HUES6 (cell line): ENCODE data around the gene KRT13.

ENCODE experiments used
- H3K27ac ChIP-seq: 2 replicates; pipeline ENCODE4 v1.7.0; 2013; ENCODE audit warnings: low read depth, mild to moderate bottlenecking, low read length, inconsistent platforms
- H3K27me3 ChIP-seq: 2 replicates; pipeline ENCODE4 v1.6.1; 2013; ENCODE audit warnings: low read length; ENCODE audit not compliant: control insufficient read depth, insufficient read depth
- H3K36me3 ChIP-seq: 2 replicates; pipeline ENCODE4 v1.6.1; 2013; ENCODE audit warnings: low read length; ENCODE audit not compliant: control insufficient read depth, insufficient read depth
- H3K4me1 ChIP-seq: 2 replicates; pipeline ENCODE4 v1.6.1; 2013; ENCODE audit warnings: low read length; ENCODE audit not compliant: control insufficient read depth, insufficient read depth
- H3K4me3 ChIP-seq: 2 replicates; pipeline ENCODE4 v1.5.1; 2013; ENCODE audit warnings: low read depth, low read length
- H3K9ac ChIP-seq: one replicate; pipeline ENCODE4 v1.6.1; 2013; ENCODE audit warnings: mild to moderate bottlenecking, low read length
- H3K9me3 ChIP-seq: 2 replicates; pipeline ENCODE4 v1.6.1; 2013; ENCODE audit warnings: low read depth, low read length; ENCODE audit not compliant: control insufficient read depth, insufficient read depth

Gene KRT13

DNA sequence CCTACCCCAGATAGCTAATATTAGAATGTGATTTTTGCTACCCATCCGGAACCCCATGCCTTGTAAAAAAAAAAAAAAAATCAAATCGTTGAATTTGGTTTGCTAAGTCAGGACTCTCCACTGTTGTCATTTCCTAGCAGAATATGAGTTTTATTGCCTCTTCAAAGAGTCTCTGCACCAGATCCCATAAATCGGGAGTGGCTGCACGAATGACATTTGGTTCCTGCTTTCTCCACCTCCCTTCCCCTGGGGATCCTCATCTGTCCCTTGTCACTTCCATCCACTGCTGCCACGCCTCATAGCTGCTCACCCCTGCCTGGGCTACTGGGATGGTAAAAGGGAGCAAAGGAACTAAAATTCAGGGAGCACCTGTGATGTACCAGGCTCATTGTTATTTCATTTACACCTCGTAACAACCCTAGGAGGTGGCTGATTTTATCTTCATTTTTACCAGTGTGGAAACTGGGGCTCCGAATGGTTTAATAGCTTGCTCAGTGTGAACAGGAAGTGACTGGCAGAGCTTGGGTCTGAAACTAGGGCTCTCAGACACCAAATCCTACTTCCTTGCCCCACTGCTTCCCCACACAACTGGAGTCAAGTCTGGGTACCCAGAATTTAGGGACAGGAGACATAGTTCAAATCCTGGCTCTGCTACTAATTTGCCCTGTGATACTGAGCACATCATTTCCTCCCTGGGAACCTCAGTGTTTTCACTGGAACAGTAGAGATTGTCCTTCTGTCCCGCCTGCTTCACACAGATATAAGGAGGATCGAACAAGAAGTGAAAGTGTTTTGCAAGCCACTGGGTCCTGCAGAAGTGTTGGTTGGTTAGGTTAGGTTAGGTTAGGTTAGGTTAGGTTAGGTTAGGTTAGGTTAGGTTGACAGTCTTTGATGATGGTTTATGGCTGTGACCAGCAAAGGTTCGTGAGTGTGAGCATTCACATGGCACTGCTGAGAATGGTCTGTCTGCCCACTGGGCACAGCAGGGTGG, 15.1 kb downstream of the KRT13 start:
- no peak overlapping the region for H3K9ac ChIP-seq
- no peaks in the 10 kb centered on the region for H3K36me3 ChIP-seq
- H3K4me1 ChIP-seq = no peaks in the 10 kb centered on the region; the same call in 1 of the 2 replicates
- no peaks in the 10 kb centered on the region for H3K9me3 ChIP-seq
- no peak overlapping the region for H3K4me3 ChIP-seq
- H3K27ac ChIP-seq = no peak overlapping the region
- peaks cover 9% of the 10 kb centered on the region for H3K27me3 ChIP-seq

- no peak within 1 kb of the TSS for H3K4me3 ChIP-seq
- H3K27ac ChIP-seq = no peak within 1 kb of the TSS
- peaks cover 9% of the 10 kb centered on the region for H3K27me3 ChIP-seq
- H3K36me3 ChIP-seq = no peaks in the 10 kb centered on the region
- no peaks in the 10 kb centered on the region; the same call in 1 of the 2 replicates for H3K4me1 ChIP-seq
- no peaks in the 10 kb centered on the region for H3K9me3 ChIP-seq
- H3K9ac ChIP-seq = no peak within 1 kb of the TSS
Observed at GRCh38 chr17:41489531-41489930, 15.9 kb downstream of the KRT13 start, which contains the start of gene KRT36. Gene KRT36 (minus strand): TSS chr17:41489910. CDS start chr17:41489864, 46 bp downstream.

DNA sequence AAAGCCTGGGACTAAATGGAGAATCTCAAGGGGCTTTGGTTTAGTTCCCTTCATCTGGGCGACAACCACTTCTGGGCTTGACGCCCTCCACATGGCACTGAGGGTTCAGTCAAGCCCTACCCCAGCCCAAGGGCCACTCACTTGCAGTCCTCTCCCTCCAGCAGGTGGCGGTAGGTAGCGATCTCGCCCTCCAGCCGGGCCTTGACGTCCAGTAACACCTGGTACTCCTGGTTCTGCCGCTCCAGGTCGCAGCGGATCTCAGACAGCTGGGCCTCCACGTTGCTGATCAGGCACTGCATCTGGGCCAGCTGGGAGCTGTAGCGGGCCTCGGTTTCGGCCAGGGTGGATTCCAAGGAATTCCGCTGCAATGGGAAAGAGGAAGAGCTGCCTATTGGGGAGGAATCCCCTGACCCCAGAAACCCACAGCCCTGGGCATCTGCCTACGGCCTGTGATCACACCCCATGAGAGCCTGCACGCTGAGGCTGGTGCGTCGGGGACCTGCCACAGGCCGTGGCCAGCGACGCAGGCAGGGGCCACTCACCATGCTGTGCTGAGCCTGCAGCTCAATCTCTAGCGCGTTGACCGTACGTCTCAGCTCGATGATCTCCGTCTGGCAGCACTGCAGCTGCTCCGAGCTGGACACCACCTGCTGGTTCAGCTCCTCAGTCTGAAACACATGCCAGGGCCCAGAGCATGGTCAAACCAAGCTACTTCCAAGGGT, 18.4 kb downstream of the KRT13 start:
- Histone ChIP-seq H3K27me3 (peaks cover 9% of the 10 kb centered on the region), H3K4me1 (no peaks in the 10 kb centered on the region), H3K27ac (no peak overlapping the region), H3K36me3 (no peaks in the 10 kb centered on the region), H3K9me3 (no peaks in the 10 kb centered on the region), H3K4me3 (no peak overlapping the region), H3K9ac (no peak overlapping the region)

- H3K27me3 ChIP-seq = peaks cover 9% of the 10 kb centered on the region
- no peak overlapping the region for H3K27ac ChIP-seq
- no peaks in the 10 kb centered on the region for H3K4me1 ChIP-seq
- no peaks in the 10 kb centered on the region for H3K9me3 ChIP-seq
- no peak overlapping the region for H3K4me3 ChIP-seq
- no peaks in the 10 kb centered on the region for H3K36me3 ChIP-seq
- no peak overlapping the region for H3K9ac ChIP-seq
Observed at GRCh38 chr17:41486316-41486715, 19.1 kb downstream of the KRT13 start.

- Histone ChIP-seq H3K9me3 (no peaks in the 10 kb centered on the region), H3K36me3 (no peaks in the 10 kb centered on the region), H3K4me3 (no peak overlapping the region), H3K27ac (no peak overlapping the region), H3K27me3 (peaks cover 9% of the 10 kb centered on the region), H3K9ac (no peak overlapping the region), H3K4me1 (no peaks in the 10 kb centered on the region)
Observed at GRCh38 chr17:41484920-41485904, 20.2 kb downstream of the KRT13 start.

- no peaks in the 10 kb centered on the region for H3K9me3 ChIP-seq
- no peaks in the 10 kb centered on the region for H3K36me3 ChIP-seq
- no peak overlapping the region for H3K27ac ChIP-seq
- H3K4me1 ChIP-seq = no peaks in the 10 kb centered on the region
- H3K9ac ChIP-seq = no peak overlapping the region
- peaks cover 9% of the 10 kb centered on the region for H3K27me3 ChIP-seq
- H3K4me3 ChIP-seq = no peak overlapping the region
Observed at GRCh38 chr17:41483991-41484826, 21.2 kb downstream of the KRT13 start.

- Histone ChIP-seq H3K9me3 (no peaks in the 10 kb centered on the region), H3K36me3 (no peaks in the 10 kb centered on the region), H3K9ac (no peak overlapping the region), H3K27ac (no peak overlapping the region), H3K4me1 (no peaks in the 10 kb centered on the region), H3K4me3 (no peak overlapping the region), H3K27me3 (peaks cover 9% of the 10 kb centered on the region)
Observed at GRCh38 chr17:41483531-41483930, 21.9 kb downstream of the KRT13 start.

DNA sequence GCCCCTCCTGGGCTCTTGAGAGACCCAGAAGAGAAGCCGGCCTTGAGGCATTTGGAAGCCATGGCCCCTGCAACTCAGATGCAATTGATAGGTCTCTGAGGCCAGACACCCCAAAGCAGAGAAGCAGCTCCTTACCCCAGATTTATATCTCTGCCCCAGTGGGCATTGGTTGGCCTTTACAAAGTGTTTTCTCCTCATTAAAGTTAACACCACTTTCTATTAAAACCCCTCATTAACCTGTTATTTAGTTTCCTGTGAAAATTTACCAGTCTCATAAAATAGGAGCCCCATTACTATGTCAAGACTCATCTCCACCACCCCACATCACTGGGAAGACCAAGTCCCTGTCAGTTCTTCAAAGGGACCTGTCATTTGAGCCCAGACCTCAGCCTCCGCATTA, 24.4 kb downstream of the KRT13 start, which contains the start of gene KRT35:
Gene KRT35 (minus strand): TSS at position 116 of the 400 bp plus-strand sequence. CDS start 54 bp downstream, at position 62.
- Histone ChIP-seq H3K4me1 (no peaks in the 10 kb centered on the region), H3K9ac (no peak within 1 kb of the TSS), H3K27ac (no peak within 1 kb of the TSS), H3K27me3 (no peaks in the 10 kb centered on the region), H3K4me3 (no peak within 1 kb of the TSS), H3K9me3 (no peaks in the 10 kb centered on the region), H3K36me3 (no peaks in the 10 kb centered on the region)

DNA sequence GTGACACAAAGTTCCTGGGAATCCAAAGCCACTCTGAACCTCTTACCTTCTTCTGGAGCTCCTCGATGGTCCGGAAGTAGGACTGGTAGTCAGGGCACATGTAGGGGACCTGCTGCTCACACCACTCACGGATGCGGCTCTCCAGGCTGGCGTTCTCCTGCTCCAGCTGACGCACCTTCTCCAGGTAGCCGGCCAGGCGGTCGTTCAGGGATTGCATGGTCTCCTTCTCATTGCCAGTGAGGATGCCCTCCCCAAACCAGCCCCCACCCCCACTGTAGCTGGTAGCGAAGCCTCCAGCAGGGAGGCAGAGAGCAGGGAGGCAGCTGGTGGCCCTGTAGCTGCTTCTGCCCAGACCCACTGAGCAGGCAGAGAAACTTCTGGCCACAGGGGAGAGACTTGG, 24.8 kb downstream of the KRT13 start:
- H3K36me3 ChIP-seq = no peaks in the 10 kb centered on the region
- H3K27ac ChIP-seq = no peak overlapping the region
- no peaks in the 10 kb centered on the region for H3K27me3 ChIP-seq
- no peaks in the 10 kb centered on the region for H3K4me1 ChIP-seq
- H3K9me3 ChIP-seq = no peaks in the 10 kb centered on the region
- no peak overlapping the region for H3K9ac ChIP-seq
- H3K4me3 ChIP-seq = no peak overlapping the region

DNA sequence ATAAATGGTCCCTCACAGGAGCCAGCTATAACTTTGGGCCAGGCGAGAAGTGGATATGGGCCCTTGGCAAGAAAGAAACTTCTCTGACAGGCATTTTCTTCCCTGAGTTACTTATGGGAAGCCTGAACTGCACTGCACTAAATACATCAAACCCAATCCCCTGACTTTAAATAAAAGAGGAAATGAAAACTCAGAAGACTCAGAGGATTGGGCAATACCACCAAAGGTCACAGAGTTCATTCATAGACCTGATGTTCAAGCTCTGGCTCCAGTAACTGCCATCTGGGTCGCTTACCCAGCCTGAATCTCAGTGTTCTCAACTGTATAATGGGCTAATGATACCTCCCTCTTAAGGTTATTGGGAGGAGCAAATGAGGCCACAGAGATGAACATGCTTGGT, 25.3 kb downstream of the KRT13 start:
- H3K27me3 ChIP-seq = no peaks in the 10 kb centered on the region
- no peaks in the 10 kb centered on the region for H3K9me3 ChIP-seq
- no peaks in the 10 kb centered on the region for H3K4me1 ChIP-seq
- H3K27ac ChIP-seq = no peak overlapping the region
- H3K9ac ChIP-seq = no peak overlapping the region
- H3K4me3 ChIP-seq = no peak overlapping the region
- H3K36me3 ChIP-seq = no peaks in the 10 kb centered on the region
